Measurements from ENCODE around the gene IBSP. TPM values are rescaled to one million over a fixed set of nuclear protein-coding genes. Genes with fewer than 3 reads are reported as not detected.

IBSP gene
- total RNA-seq, 1 experiment from 2014 or later = not detected

GRCh38 chr4:87846226-87846625 is 46.9 kb downstream of the IBSP start:
- Mint-ChIP-seq H3K27ac (ENCODE audit: low read depth, unreplicated experiment) (no peak overlapping the region), H3K27me3 (ENCODE audit: insufficient read depth, unreplicated experiment) (no peaks in the 10 kb centered on the region), H3K9me3 (ENCODE audit: unreplicated experiment) (no peaks in the 10 kb centered on the region), H3K4me1 (ENCODE audit: insufficient read depth, unreplicated experiment) (peaks cover 33% of the 10 kb centered on the region), H3K36me3 (ENCODE audit: insufficient read depth, unreplicated experiment) (no peaks in the 10 kb centered on the region), H3K4me3 (ENCODE audit: unreplicated experiment) (no peak overlapping the region)
- no peak for DNase-seq (ENCODE audit: unreplicated experiment)
- no TSS peak for BruUV-seq (replicated peaks)
- no peak for TF ChIP-seq CTCF (IDR thresholded peaks at IDR 0.05; ENCODE audit: unreplicated experiment)
- ChIA-PET POLR2A (no interaction called here), CTCF (interaction anchor here (0.6 to 4.8 kb wide), 10 partner anchors 43 to 492 kb away, joined by 3 to 40 read pairs (median 6); no protein-coding TSS in a partner anchor)
- intact Hi-C loops (cut with micrococcal nuclease) = loop anchor here (5.0 to 10.0 kb wide), 3 partner anchors 379 to 691 kb away; no protein-coding TSS in a partner anchor

- H3K9me3 Mint-ChIP-seq (ENCODE audit: unreplicated experiment) = no peaks in the 10 kb centered on the region
- intact Hi-C loops (cut with micrococcal nuclease) = loop anchor here (1.0 to 10.0 kb wide), 6 partner anchors 169 to 694 kb away; no protein-coding TSS in a partner anchor
- H3K4me3 Mint-ChIP-seq (ENCODE audit: unreplicated experiment) = peak overlapping the region; percentile 20
- H3K27ac Mint-ChIP-seq (ENCODE audit: low read depth, unreplicated experiment) = no peak overlapping the region
- peak; percentile 72 for DNase-seq (ENCODE audit: unreplicated experiment)
- no peaks in the 10 kb centered on the region for H3K27me3 Mint-ChIP-seq (ENCODE audit: insufficient read depth, unreplicated experiment)
- H3K4me1 Mint-ChIP-seq (ENCODE audit: insufficient read depth, unreplicated experiment) = peaks cover 25% of the 10 kb centered on the region
- POLR2A ChIA-PET = interaction anchor here (0.6 to 3.0 kb wide), 10 partner anchors 15 to 574 kb away, joined by 3 to 16 read pairs (median 4); partner anchors contain the start of gene SPP1
- TF ChIP-seq CTCF (IDR thresholded peaks at IDR 0.05; ENCODE audit: unreplicated experiment) = peak; percentile 39
- no TSS peak for BruUV-seq (replicated peaks)
- no peaks in the 10 kb centered on the region for H3K36me3 Mint-ChIP-seq (ENCODE audit: insufficient read depth, unreplicated experiment)
- CTCF ChIA-PET = interaction anchor here (0.6 to 4.8 kb wide), 71 partner anchors 10 to 636 kb away, joined by 3 to 75 read pairs (median 5); partner anchors contain the start of genes HERC6, NUDT9, SPARCL1 and SPP1
These were observed 49.4 kb downstream of the IBSP start for GRCh38 chr4:87848622-87849351.

GRCh38 chr4:87849612-87850011 is 50.3 kb downstream of the IBSP start:
- Mint-ChIP-seq H3K4me1 (ENCODE audit: insufficient read depth, unreplicated experiment) (peaks cover 17% of the 10 kb centered on the region), H3K27me3 (ENCODE audit: insufficient read depth, unreplicated experiment) (no peaks in the 10 kb centered on the region), H3K36me3 (ENCODE audit: insufficient read depth, unreplicated experiment) (no peaks in the 10 kb centered on the region), H3K9me3 (ENCODE audit: unreplicated experiment) (no peaks in the 10 kb centered on the region), H3K27ac (ENCODE audit: low read depth, unreplicated experiment) (no peak overlapping the region), H3K4me3 (ENCODE audit: unreplicated experiment) (no peak overlapping the region)
- CTCF ChIA-PET = interaction anchor here (0.5 to 4.8 kb wide), 60 partner anchors 11 to 699 kb away, joined by 3 to 75 read pairs (median 6); partner anchors contain the start of genes NUDT9, SPARCL1 and SPP1
- intact Hi-C loops (cut with micrococcal nuclease) = loop anchor here (1.0 to 10.0 kb wide), 5 partner anchors 305 to 695 kb away; no protein-coding TSS in a partner anchor
- POLR2A ChIA-PET = interaction anchor here (0.6 to 3.0 kb wide), 10 partner anchors 16 to 575 kb away, joined by 3 to 16 read pairs (median 3); partner anchors contain the start of gene SPP1
- BruUV-seq (replicated peaks) = no TSS peak
- TF ChIP-seq CTCF (IDR thresholded peaks at IDR 0.05; ENCODE audit: unreplicated experiment) = no peak
- DNase-seq (ENCODE audit: unreplicated experiment) = peak; percentile 31

DNA sequence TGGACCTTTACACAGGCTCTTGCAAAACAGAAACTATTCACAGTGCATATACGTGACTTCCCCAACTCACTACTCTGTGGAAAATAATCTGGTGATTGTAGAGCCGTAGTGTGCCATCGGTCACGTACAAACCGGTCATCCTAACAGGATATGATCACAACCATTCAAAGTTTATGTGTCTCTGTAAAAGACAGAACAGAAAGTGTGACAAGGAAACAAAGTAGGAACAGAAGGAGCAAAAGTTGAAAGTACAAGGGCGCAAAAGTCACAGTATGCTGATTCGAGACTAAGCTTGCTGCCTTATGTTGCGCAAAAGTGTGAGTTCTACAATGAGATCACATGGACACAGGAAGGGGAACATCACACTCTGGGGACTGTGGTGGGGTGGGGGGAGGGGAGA is 52.0 kb downstream of the IBSP start:
- ChIA-PET POLR2A (interaction anchor here (3.0 kb wide), 1 partner anchor 124 kb away, joined by 16 read pairs; the partner anchor contains the start of gene SPP1), CTCF (interaction anchor here (0.5 to 4.7 kb wide), 9 partner anchors 9 to 360 kb away, joined by 3 to 75 read pairs (median 19); partner anchors contain the start of gene SPP1)
- Mint-ChIP-seq H3K4me1 (ENCODE audit: insufficient read depth, unreplicated experiment) (peaks cover 15% of the 10 kb centered on the region), H3K4me3 (ENCODE audit: unreplicated experiment) (no peak overlapping the region), H3K36me3 (ENCODE audit: insufficient read depth, unreplicated experiment) (no peaks in the 10 kb centered on the region), H3K9me3 (ENCODE audit: unreplicated experiment) (no peaks in the 10 kb centered on the region), H3K27ac (ENCODE audit: low read depth, unreplicated experiment) (no peak overlapping the region), H3K27me3 (ENCODE audit: insufficient read depth, unreplicated experiment) (no peaks in the 10 kb centered on the region)
- TF ChIP-seq CTCF (IDR thresholded peaks at IDR 0.05; ENCODE audit: unreplicated experiment) = no peak
- no peak for DNase-seq (ENCODE audit: unreplicated experiment)
- BruUV-seq (replicated peaks) = no TSS peak
- intact Hi-C loops (cut with micrococcal nuclease) = no loop called here

Measured in MCF 10A (cell line).